ENCODE measurements around the gene LCN12.

- TF ChIP-seq CTCF (IDR thresholded peaks at IDR 0.05; ENCODE audit: low read depth, low read length) (no peak), EZH2phosphoT487 (IDR thresholded peaks at IDR 0.05; ENCODE audit: low read depth) (no peak)
These were observed 15.4 kb upstream of the LCN12 start for GRCh38 chr9:136936645-136937170.
